ENCODE measurements around the gene SLC1A5.

DNA sequence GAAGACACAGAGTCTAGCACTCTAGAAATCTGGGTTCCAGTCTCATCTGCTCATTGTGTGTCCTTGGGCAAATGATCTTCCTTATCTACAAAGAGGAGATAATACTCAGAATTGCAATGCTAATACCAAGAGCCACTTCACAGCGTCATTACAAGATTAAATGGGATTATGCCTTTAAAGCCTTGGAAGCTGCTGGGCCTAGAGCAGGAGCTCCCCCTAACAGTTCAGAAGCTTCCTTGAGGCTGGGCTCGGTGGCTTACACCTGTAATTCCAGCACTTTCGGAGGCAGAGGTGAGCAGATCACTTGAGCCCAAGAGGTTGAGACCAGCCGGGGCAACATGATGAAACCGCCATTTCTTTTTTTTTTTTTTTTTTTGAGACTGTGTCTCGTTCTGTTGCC, 34.7 kb upstream of the SLC1A5 start:
- TF ChIP-seq, protein P1, sequence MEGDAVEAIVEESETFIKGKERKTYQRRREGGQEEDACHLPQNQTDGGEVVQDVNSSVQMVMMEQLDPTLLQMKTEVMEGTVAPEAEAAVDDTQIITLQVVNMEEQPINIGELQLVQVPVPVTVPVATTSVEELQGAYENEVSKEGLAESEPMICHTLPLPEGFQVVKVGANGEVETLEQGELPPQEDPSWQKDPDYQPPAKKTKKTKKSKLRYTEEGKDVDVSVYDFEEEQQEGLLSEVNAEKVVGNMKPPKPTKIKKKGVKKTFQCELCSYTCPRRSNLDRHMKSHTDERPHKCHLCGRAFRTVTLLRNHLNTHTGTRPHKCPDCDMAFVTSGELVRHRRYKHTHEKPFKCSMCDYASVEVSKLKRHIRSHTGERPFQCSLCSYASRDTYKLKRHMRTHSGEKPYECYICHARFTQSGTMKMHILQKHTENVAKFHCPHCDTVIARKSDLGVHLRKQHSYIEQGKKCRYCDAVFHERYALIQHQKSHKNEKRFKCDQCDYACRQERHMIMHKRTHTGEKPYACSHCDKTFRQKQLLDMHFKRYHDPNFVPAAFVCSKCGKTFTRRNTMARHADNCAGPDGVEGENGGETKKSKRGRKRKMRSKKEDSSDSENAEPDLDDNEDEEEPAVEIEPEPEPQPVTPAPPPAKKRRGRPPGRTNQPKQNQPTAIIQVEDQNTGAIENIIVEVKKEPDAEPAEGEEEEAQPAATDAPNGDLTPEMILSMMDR (IDR thresholded peaks at IDR 0.05) = no peak
- no peak for TF ChIP-seq POLR2AphosphoS5 (IDR thresholded peaks at IDR 0.05)
- TF ChIP-seq EP300 (IDR thresholded peaks at IDR 0.05) = no peak
- TF ChIP-seq POLR2A (IDR thresholded peaks at IDR 0.05; ENCODE audit: low read depth) = no peak
